HG03460 (cell line): ENCODE results near the gene NRGN.
A peak's percentile ranks its signal among the peaks of the same experiment; 100 is the strongest.

ENCODE experiments used
- ATAC-seq: cut with Tn5 transposase; IDR thresholded peaks from one replicate; pipeline ENCODE4 v1.9.1; 2021; ENCODE audit not compliant: unreplicated experiment

The NRGN gene

DNA sequence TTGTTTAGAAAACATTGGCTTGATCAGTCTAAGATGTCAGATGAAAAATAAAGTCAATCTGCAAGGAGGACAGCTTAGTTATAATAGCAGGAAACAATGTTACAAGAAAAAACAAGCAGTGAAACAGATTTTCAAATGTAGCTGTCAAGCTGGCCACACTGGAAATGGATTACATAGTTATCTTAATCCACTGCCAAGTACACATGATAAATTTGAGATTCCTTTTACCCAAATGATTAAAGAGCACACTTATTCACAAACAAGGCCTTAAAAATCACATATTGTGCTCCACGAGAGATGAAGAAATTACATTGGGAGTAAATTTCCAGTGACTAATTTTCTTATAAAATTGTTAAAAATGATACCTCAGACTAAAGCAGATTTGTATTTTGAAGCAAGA lies 39.8 kb downstream of the NRGN start:
- no peak for ATAC-seq

DNA sequence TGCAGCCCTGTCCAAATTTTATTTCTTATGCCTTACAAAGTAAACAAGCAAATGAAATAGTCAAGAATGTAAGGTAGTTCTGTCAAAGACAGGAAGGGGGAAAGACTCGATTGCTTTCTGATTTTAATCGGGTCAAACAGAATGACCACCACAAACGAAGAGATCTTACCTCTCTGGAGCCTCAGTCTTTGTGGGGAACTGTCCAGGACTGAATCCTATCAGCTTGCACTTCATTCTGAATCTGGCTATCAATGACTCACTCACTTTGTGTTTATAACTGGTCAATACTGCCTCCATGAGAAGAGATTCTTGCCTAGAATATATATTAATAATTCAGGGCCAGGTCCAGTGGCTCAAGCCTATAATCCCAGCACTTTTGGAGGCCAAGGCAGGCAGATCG lies 43.3 kb downstream of the NRGN start:
- ATAC-seq, result no peak

DNA sequence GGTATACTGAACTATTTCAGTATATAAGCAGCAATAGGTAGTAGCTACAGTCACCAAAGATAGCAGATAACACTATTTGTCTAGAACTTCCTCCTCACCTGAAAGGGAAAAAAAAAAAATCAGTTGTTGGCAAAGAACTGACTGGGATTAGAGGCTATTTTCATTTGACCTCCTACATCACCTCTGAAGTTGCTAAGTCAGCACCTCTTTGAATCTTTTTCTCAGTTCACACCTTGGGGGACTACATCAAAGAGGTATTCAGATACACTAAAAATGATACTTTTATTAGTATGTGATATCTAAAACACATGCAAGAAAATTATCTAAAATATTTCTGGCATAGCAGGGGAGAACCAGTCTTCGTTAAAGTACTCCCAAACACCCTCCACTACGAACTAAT lies 44.3 kb downstream of the NRGN start:
- ATAC-seq, result no peak

DNA sequence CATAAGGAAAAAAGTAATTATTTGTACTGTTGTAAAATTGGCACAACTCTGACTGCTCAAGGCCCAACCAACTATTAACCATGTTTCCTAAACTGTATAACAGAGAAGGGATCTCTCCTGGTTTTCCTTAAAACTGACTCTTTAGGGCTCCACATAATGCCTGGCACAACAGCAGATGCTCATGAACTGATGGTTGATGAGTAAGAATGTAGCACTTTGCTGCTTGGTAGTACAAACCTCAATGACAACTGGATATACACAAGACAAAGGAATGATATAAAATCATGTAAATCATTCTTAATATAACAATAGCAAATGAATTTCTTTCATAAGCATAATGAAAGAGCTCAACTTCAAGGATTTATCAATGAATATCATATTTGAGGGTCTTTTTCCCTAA lies 48.8 kb downstream of the NRGN start:
- no peak for ATAC-seq

DNA sequence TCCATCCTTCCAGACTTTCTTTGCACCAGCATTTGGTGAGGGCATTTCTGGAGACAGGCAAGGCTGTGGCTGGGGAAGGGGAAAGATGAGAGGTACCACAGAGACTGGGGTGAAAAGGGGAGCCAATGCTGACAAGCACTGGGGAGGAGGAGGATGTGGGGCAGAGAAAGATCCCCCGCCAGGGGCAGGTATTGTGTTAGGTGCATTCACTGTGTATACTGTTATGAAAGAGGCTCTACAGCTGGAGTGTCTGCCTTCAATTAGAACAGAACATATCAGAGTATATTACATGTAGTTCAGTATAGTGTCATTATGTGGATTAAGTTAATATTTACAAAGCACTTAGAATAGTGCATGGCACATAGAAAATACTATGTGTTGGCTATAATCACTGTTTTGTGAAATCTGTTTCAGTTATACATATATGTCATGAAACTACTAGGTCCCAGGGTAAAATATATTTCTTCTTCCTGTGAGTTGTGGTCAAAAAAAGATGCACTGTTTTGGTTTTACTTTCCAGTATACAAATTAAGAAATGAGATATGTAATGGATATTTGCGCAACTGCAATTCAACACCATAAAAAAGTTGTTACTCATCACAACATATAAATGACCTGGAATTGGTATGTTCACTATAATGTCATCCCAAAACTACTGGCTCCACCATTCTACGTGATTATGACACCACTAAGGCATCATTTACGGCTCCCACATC lies 52.0 kb downstream of the NRGN start:
- peak; percentile 70 for ATAC-seq

DNA sequence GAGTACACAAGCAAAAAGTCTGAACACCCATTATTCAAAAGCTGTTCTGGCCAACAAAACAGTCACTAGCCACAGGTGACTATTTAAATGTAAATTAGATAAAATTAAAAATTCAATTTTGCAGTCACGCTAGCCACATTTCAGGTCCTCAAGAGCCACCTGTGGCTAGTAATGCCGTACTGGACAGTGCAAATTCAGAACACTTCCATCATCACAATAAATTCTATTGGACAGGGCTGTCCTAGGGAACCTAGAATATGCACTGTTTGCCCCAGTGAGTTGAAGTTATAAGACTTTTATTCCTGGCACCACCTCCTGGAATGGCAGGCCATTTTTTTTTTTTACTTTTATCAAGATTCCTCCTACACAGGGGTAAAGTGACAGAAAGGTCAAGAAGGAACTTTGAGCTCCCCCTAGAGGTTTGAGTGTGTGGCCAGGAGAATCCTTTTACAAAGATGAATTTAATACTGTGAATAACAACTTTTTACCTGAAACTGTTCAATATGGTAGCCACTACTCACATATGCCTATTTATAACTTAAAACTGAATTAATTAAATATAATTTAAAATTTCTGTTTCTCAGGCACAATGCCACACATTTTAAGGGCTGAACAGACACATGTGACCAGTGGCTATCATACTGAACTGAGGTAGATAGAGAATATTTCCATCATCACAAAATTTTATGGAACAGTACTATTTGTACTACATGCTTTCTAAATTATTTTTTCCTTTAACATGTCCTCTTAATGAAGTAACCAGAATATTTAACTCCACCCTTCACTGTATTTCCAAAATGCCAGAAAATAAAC lies 53.9 kb downstream of the NRGN start:
- ATAC-seq, result peak; percentile 45

DNA sequence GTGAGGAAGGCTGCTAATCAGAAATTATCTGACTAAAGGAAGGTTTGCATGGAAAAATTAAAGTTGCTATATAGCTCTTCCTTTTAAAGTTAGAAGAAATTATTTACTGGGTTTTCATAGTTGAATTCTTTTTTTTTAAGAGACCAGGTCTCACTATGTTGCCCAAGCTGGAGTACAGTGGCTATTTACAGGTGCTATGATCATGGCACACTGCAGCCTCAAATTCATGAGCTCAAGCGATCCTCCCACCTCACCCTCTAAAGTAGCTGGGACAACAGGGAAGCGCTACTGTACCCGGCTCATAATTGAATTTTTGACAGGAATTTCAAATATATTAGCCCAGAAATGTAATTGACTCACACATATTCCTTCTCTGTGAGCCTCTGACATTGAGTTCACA lies 56.6 kb downstream of the NRGN start:
- ATAC-seq, result no peak
